Measurements from ENCODE around the gene SLC22A31.

- TF ChIP-seq POLR2AphosphoS5 (IDR thresholded peaks at IDR 0.05; ENCODE audit: low read depth, low read length), result no peak
- no peak for TF ChIP-seq TAF1 (IDR thresholded peaks at IDR 0.05; ENCODE audit: borderline replicate concordance, insufficient read depth, low read length)
- TF ChIP-seq FOXP2 (optimal IDR thresholded peaks at IDR 0.05; ENCODE audit: borderline replicate concordance, extremely low read depth, extremely low read length, insufficient read depth), result no peak
Measured at GRCh38 chr16:89159850-89160354, 40.4 kb downstream of the SLC22A31 start.

Data from PFSK-1 (cell line).